WTC11 (cell line): ENCODE data around the gene MORN1. TPM values are rescaled to one million over a fixed set of nuclear protein-coding genes. Genes with fewer than 3 reads are reported as not detected.

ENCODE experiments used
- ATAC-seq: fragments of 200-7000 bp; cut with Tn5 transposase; 2 replicates; pipeline ENCODE4 v1.10.0; 2021; ENCODE audit warnings: mild to moderate bottlenecking, moderate library complexity
- CTCF ChIA-PET: fragments of 300-600 bp; sonication (Branson Sonifier 250); formaldehyde crosslinking; loops from one replicate; lab custom pipeline; 2021; ENCODE audit warnings: antibody characterized with exemption; lab: Charles Lee
- POLR2A ChIA-PET: fragments of 350-600 bp; sonication (Branson Sonifier 250); formaldehyde crosslinking; loops from one replicate; lab custom pipeline; 2021; ENCODE audit warnings: antibody characterized with exemption; lab: Charles Lee
- DNase-seq: peaks from one replicate; pipeline ENCODE4 v3.0.0; 2021; ENCODE audit warnings: low spot score
- H3K27ac Mint-ChIP-seq: 2 replicates; pipeline ENCODE4 v1.8.0; 2021; ENCODE audit warnings: mixed read lengths
- H3K27me3 Mint-ChIP-seq: 2 replicates; pipeline ENCODE4 v1.8.0; 2021; ENCODE audit warnings: low read depth, mild to moderate bottlenecking, moderate library complexity, mixed read lengths
- H3K36me3 Mint-ChIP-seq: 2 replicates; pipeline ENCODE4 v1.8.0; 2021; ENCODE audit warnings: mixed read lengths
- H3K4me1 Mint-ChIP-seq: 2 replicates; pipeline ENCODE4 v1.8.0; 2022; ENCODE audit warnings: mixed read lengths
- H3K4me3 Mint-ChIP-seq: 2 replicates; pipeline ENCODE4 v1.8.0; 2021; ENCODE audit warnings: mild to moderate bottlenecking, moderate library complexity, mixed read lengths
- H3K9me3 Mint-ChIP-seq: 2 replicates; pipeline ENCODE4 v1.8.0; 2021; ENCODE audit warnings: mixed read lengths
- CREM ChIP-seq: sonication (generic); formaldehyde crosslinking; IDR thresholded peaks from 2 replicates; pipeline ENCODE4 v1.8.1; 2022; ENCODE audit warnings: mild to moderate bottlenecking, missing genetic modification reagents, moderate library complexity
- FOXK1 ChIP-seq: sonication (generic); formaldehyde crosslinking; IDR thresholded peaks from 2 replicates; pipeline ENCODE4 v1.8.0; 2022; ENCODE audit warnings: mild to moderate bottlenecking, moderate library complexity, missing genetic modification reagents
- FOXP1 ChIP-seq: sonication (generic); formaldehyde crosslinking; IDR thresholded peaks from 2 replicates; pipeline ENCODE4 v1.8.0; 2022; ENCODE audit warnings: missing genetic modification reagents, mild to moderate bottlenecking, moderate library complexity, borderline replicate concordance
- HMGXB4 ChIP-seq: sonication (generic); formaldehyde crosslinking; IDR thresholded peaks from 2 replicates; pipeline ENCODE4 v1.8.1; 2023; ENCODE audit warnings: mild to moderate bottlenecking, moderate library complexity, missing genetic modification reagents
- IRF2 ChIP-seq: sonication (generic); formaldehyde crosslinking; IDR thresholded peaks from 2 replicates; pipeline ENCODE4 v1.8.0; 2022; ENCODE audit warnings: low read depth, missing genetic modification reagents, borderline replicate concordance
- JAZF1 ChIP-seq: fragments of 250-450 bp; sonication (Bioruptor Pico); IDR thresholded peaks from 2 replicates; pipeline ENCODE4 v1.9.0; 2021; ENCODE audit warnings: moderate library complexity, mild to moderate bottlenecking, inconsistent platforms
- MXD4 ChIP-seq: fragments of 250-450 bp; sonication (Bioruptor Pico); IDR thresholded peaks from 2 replicates; pipeline ENCODE4 v1.8.0; 2021; ENCODE audit warnings: mild to moderate bottlenecking, moderate library complexity, borderline replicate concordance
- NFE2L1 ChIP-seq: sonication (generic); formaldehyde crosslinking; IDR thresholded peaks from 2 replicates; pipeline ENCODE4 v1.8.1; 2023; ENCODE audit warnings: missing genetic modification reagents
- PREB ChIP-seq: sonication (generic); formaldehyde crosslinking; IDR thresholded peaks from 2 replicates; pipeline ENCODE4 v1.8.1; 2022; ENCODE audit warnings: mild to moderate bottlenecking, missing genetic modification reagents, moderate library complexity, borderline replicate concordance
- SMAD4 ChIP-seq: sonication (generic); formaldehyde crosslinking; IDR thresholded peaks from 2 replicates; pipeline ENCODE4 v1.8.0; 2022; ENCODE audit warnings: mild to moderate bottlenecking, missing genetic modification reagents
- SP1 ChIP-seq: sonication (generic); formaldehyde crosslinking; conservative IDR thresholded peaks from 2 replicates; pipeline ENCODE4 v1.8.1; 2022; ENCODE audit warnings: missing genetic modification reagents
- ZNF317 ChIP-seq: sonication (generic); formaldehyde crosslinking; IDR thresholded peaks from 2 replicates; pipeline ENCODE4 v1.8.1; 2023; ENCODE audit warnings: low read depth, mild to moderate bottlenecking, moderate library complexity, missing genetic modification reagents, borderline replicate concordance
- ZNF396 ChIP-seq: fragments of 250-450 bp; sonication (Bioruptor Pico); IDR thresholded peaks from 2 replicates; pipeline ENCODE4 v1.8.0; 2021; ENCODE audit warnings: mild to moderate bottlenecking, moderate library complexity, borderline replicate concordance
- ZNF423 ChIP-seq: fragments of 250-450 bp; sonication (Bioruptor Pico); IDR thresholded peaks from 2 replicates; pipeline ENCODE4 v2.1.2; 2022; ENCODE audit warnings: mild to moderate bottlenecking, moderate library complexity
- ZSCAN18 ChIP-seq: fragments of 250-450 bp; sonication (Bioruptor Pico); IDR thresholded peaks from 2 replicates; pipeline ENCODE4 v2.1.2; 2022; ENCODE audit warnings: mild to moderate bottlenecking, moderate library complexity
- total RNA-seq: library from RNA; stranded (reverse); gene quantifications from 3 replicates; pipeline ENCODE4 v1.2.3, GENCODE V29; 2021

MORN1 gene
- total RNA-seq, 1 experiment from 2014 or later: 14.5 TPM

DNA sequence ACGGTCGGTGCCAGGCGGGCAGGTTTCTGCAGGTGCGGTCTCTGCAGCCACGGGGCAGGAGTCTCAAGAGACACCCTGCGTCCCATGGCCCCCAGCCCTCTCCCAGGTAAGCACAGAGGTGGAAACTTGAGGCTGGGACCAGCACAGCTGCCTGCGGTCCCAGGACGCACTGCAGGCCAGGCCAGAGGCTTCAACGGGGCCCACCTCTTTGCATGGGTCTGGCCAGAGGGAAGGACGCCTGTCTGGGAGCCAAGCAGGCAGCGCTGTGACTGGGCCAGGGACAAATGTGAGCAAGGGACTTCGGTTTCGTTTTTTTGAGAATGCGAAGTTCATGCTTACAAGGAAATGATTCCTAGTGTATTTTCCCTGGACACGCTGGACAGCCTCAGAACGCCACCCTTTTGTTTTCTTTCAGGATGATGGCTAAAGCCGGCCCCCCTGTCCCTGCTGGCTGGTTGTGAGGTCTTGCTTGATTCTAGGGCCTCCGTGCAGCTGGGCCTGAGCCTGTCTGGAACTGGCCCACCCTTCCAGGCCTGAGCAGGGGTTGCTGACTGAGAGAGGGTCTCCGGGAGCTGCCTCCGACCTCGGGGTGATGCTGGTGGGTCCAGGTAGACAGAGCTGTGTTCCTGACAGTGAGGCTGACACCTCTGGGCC lies 38.3 kb downstream of the MORN1 start (continued):
- TF ChIP-seq PREB (CRISPR knock-in tag) (no peak), SP1 (no peak), NFE2L1 (CRISPR knock-in tag) (no peak), FOXK1 (CRISPR knock-in tag) (no peak), ZNF317 (no peak)

DNA sequence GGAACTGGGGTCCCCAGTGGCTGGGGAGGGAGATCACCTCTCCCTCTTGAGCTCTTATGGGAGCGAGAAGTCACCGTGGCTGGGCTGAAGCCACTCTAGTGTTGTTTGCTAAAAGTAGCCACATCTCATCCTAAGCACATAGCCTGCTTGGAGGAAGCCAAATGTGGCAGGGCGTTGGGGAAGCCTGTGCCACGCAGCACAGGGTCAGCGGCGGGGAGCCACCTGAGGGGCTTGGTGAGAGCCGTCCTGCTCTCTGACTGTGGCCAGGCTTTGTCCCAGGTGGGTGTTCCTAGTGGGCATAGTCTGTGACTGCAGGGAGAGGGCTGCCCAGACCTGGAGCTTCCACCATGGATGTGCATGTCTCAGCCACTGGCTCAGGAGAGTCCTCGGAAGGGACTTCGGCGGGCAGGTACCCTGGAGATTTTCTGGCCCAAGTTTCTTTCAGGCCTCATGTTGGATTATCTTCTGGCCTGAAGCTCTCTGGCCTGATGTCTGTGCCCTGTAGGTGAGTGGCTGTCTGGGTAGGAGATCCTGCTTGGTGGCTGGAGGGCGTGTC lies 38.9 kb downstream of the MORN1 start:
- H3K4me1 Mint-ChIP-seq: no peaks in the 10 kb centered on the region
- H3K9me3 Mint-ChIP-seq: no peaks in the 10 kb centered on the region
- DNase-seq (no peak), ATAC-seq (no peak)
- H3K27me3 Mint-ChIP-seq: no peaks in the 10 kb centered on the region
- no peaks in the 10 kb centered on the region for H3K36me3 Mint-ChIP-seq
- H3K4me3 Mint-ChIP-seq: no peak overlapping the region
- TF ChIP-seq FOXK1 (CRISPR knock-in tag) (no peak), CREM (no peak), JAZF1 (no peak), MXD4 (CRISPR knock-in tag) (no peak), ZNF423 (no peak), SMAD4 (CRISPR knock-in tag) (no peak)
- ChIA-PET POLR2A (no interaction called here), CTCF (interaction anchor here (0.8 to 2.2 kb wide), 3 partner anchors 29 to 178 kb away, joined by 3 to 11 read pairs (median 8); no protein-coding TSS in a partner anchor)
- H3K27ac Mint-ChIP-seq: no peak overlapping the region

DNA sequence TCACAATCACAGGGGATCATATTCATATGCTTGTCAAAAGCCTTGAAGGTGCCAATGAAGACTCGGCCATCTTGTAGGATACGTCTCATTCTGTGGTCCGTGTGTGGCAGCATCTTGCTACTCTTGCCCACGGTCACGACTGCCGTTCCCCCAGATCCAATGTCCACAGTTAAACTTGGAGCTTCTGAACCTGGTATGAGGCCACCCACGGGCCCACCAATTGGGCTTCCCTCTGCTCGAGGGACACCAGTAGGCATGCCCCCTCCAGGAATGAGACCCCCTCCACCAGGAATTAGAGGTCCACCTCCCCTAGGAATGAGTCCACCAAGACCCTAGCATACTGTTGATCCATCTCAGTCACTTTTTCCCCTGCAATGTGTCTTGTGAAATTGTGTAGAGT lies 39.6 kb downstream of the MORN1 start:
- Mint-ChIP-seq H3K27me3 (no peaks in the 10 kb centered on the region), H3K27ac (peak overlapping the region; percentile 3; the same call in 1 of the 2 replicates), H3K4me3 (no peak overlapping the region), H3K36me3 (no peaks in the 10 kb centered on the region), H3K9me3 (no peaks in the 10 kb centered on the region), H3K4me1 (no peaks in the 10 kb centered on the region)
- ATAC-seq: no peak
- ChIA-PET POLR2A (no interaction called here), CTCF (interaction anchor here (0.8 to 2.2 kb wide), 4 partner anchors 30 to 177 kb away, joined by 3 to 11 read pairs (median 6); partner anchors contain the start of gene FAAP20)
- no peak for DNase-seq
- no peak for TF ChIP-seq CREM
- TF ChIP-seq NFE2L1 (CRISPR knock-in tag): no peak
- TF ChIP-seq HMGXB4 (CRISPR knock-in tag): no peak
- TF ChIP-seq FOXP1 (CRISPR knock-in tag): no peak
- no peak for TF ChIP-seq ZSCAN18 (CRISPR knock-in tag)
- no peak for TF ChIP-seq ZNF396 (CRISPR knock-in tag)
- TF ChIP-seq IRF2: no peak
